SU-DHL-6 (cell line): ENCODE data around the gene FIZ1.

Experiments used
- H2AFZ ChIP-seq: fragments of 200-600 bp; sonication (generic); 2 replicates; pipeline ENCODE4 v1.6.1; 2014; ENCODE audit warnings: low read depth, mild to moderate bottlenecking, moderate library complexity, mixed read lengths, antibody characterized with exemption, low read length; ENCODE audit not compliant: severe bottlenecking
- H3F3A ChIP-seq: fragments of 200-600 bp; shearing (Covaris generic); 2 replicates; pipeline ENCODE4 v1.6.0; 2016; ENCODE audit warnings: antibody characterized with exemption, mild to moderate bottlenecking; ENCODE audit not compliant: insufficient read depth
- H3K27ac ChIP-seq: fragments of 200-600 bp; sonication (generic); 2 replicates; pipeline ENCODE4 v1.5.1; 2016; ENCODE audit warnings: low read depth, mild to moderate bottlenecking, low read length, moderate library complexity, mixed read lengths
- H3K27me3 ChIP-seq: fragments of 200-600 bp; sonication (generic), shearing (Covaris generic); 2 replicates; pipeline ENCODE4 v1.6.0; 2014; ENCODE audit warnings: mild to moderate bottlenecking, low read length
- H3K36me3 ChIP-seq: fragments of 200-600 bp; sonication (generic); 2 replicates; pipeline ENCODE4 v1.6.1; 2014; ENCODE audit warnings: mild to moderate bottlenecking, low read length, mixed read lengths
- H3K4me2 ChIP-seq: fragments of 300-600, 200-600 bp; shearing (Covaris generic), sonication (generic); 2 replicates; pipeline ENCODE4 v1.6.0; 2014; ENCODE audit warnings: low read length, low read depth, mild to moderate bottlenecking; ENCODE audit not compliant: poor library complexity, severe bottlenecking
- H3K4me3 ChIP-seq: fragments of 200-600 bp; sonication (generic); 2 replicates; pipeline ENCODE4 v1.5.1; 2014; ENCODE audit warnings: antibody characterized with exemption, low read length, mild to moderate bottlenecking, mixed read lengths; ENCODE audit not compliant: insufficient read depth, poor library complexity, severe bottlenecking
- H3K79me2 ChIP-seq: fragments of 200-600 bp; sonication (generic); 2 replicates; pipeline ENCODE4 v1.6.1; 2014; ENCODE audit warnings: mild to moderate bottlenecking, low read length, moderate library complexity; ENCODE audit not compliant: insufficient read depth
- H3K9ac ChIP-seq: fragments of 200-600 bp; sonication (generic); 2 replicates; pipeline ENCODE4 v1.7.0; 2014; ENCODE audit warnings: mild to moderate bottlenecking, low read length
- H3K9me2 ChIP-seq: fragments of 200-600 bp; sonication (generic); replicated peaks from 2 replicates; pipeline ENCODE4 v1.6.1; 2014; ENCODE audit warnings: low read length; ENCODE audit not compliant: insufficient read depth
- H3K9me3 ChIP-seq: fragments of 200-600 bp; sonication (generic); 2 replicates; pipeline ENCODE4 v1.6.1; 2014; ENCODE audit warnings: low read length, mixed read lengths; ENCODE audit not compliant: insufficient read depth
- H4K20me1 ChIP-seq: fragments of 200-600 bp; sonication (generic); 2 replicates; pipeline ENCODE4 v1.6.1; 2014; ENCODE audit warnings: low read depth, mild to moderate bottlenecking, antibody characterized with exemption, low read length, moderate library complexity, mixed read lengths
- CTCF ChIP-seq: fragments of 200-600 bp; sonication (generic); IDR thresholded peaks from one replicate; pipeline ENCODE4 v1.5.1; 2017; ENCODE audit warnings: antibody characterized with exemption, mild to moderate bottlenecking, low read length, moderate library complexity; ENCODE audit not compliant: insufficient read depth, poor library complexity, severe bottlenecking
- EZH2phosphoT487 ChIP-seq: fragments of 200-600 bp; sonication (generic), shearing (Covaris generic); conservative IDR thresholded peaks from 2 replicates; pipeline ENCODE4 v1.6.1; 2018; ENCODE audit warnings: mild to moderate bottlenecking, antibody characterized with exemption, low read length, moderate library complexity, mixed read lengths

Gene FIZ1

GRCh38 chr19:55545443-55545842 lies 53.9 kb downstream of the FIZ1 start, which contains the start of gene SBK3:
Gene SBK3, minus strand, starts transcription at chr19:55545543. Its CDS starts 0 bp downstream, at chr19:55545543.
- Histone ChIP-seq H3K9me2 (no peaks in the 10 kb centered on the region), H3K79me2 (no peaks in the 10 kb centered on the region), H3K36me3 (no peaks in the 10 kb centered on the region), H3K4me2 (no peak within 1 kb of the TSS), H3K9ac (no peak within 1 kb of the TSS), H3K27ac (no peak within 1 kb of the TSS), H3K4me3 (no peak within 1 kb of the TSS), H3K9me3 (no peaks in the 10 kb centered on the region), H4K20me1 (no peaks in the 10 kb centered on the region), H2AFZ (no peak within 1 kb of the TSS), H3F3A (no peaks in the 10 kb centered on the region), H3K27me3 (no peaks in the 10 kb centered on the region)
- TF ChIP-seq EZH2phosphoT487 (no peak), CTCF (no peak)

GRCh38 chr19:55544776-55545439 lies 54.4 kb downstream of the FIZ1 start:
- H3F3A ChIP-seq, result no peaks in the 10 kb centered on the region
- no peaks in the 10 kb centered on the region for H3K9me3 ChIP-seq
- no peak overlapping the region for H3K4me2 ChIP-seq
- H3K4me3 ChIP-seq, result no peak overlapping the region
- no peaks in the 10 kb centered on the region for H3K9me2 ChIP-seq
- H3K27ac ChIP-seq, result no peak overlapping the region
- no peak overlapping the region for H2AFZ ChIP-seq
- no peaks in the 10 kb centered on the region for H3K27me3 ChIP-seq
- no peaks in the 10 kb centered on the region for H4K20me1 ChIP-seq
- no peak overlapping the region for H3K9ac ChIP-seq
- TF ChIP-seq CTCF (no peak), EZH2phosphoT487 (no peak)
- H3K79me2 ChIP-seq, result no peaks in the 10 kb centered on the region
- H3K36me3 ChIP-seq, result no peaks in the 10 kb centered on the region

GRCh38 chr19:55544014-55544413 lies 55.3 kb downstream of the FIZ1 start:
- Histone ChIP-seq H2AFZ (no peak overlapping the region), H3K27me3 (no peaks in the 10 kb centered on the region), H3K9ac (no peak overlapping the region), H4K20me1 (no peaks in the 10 kb centered on the region), H3K4me2 (no peak overlapping the region), H3K9me3 (no peaks in the 10 kb centered on the region), H3K9me2 (no peaks in the 10 kb centered on the region), H3K27ac (no peak overlapping the region), H3K36me3 (no peaks in the 10 kb centered on the region), H3F3A (no peaks in the 10 kb centered on the region), H3K4me3 (no peak overlapping the region), H3K79me2 (no peaks in the 10 kb centered on the region)
- TF ChIP-seq CTCF (no peak), EZH2phosphoT487 (no peak)
